Endothelial cell of umbilical vein (primary cell): Measurements from ENCODE around the gene SWAP70. TPM values are rescaled to one million over a fixed set of nuclear protein-coding genes. Genes with fewer than 3 reads are reported as not detected.

Experiments used
- BruUV-seq: library from RNA; stranded (reverse); fragments of 400-500 nt; replicated peaks from 2 replicates; lab custom pipeline; 2021; lab: Mats Ljungman, UMichigan
- CTCF ChIA-PET: fragments of 300-600, 350-600 bp; sonication (Branson Sonifier 250); formaldehyde crosslinking; loops from one replicate; lab custom pipeline; 2021; ENCODE audit warnings: antibody characterized with exemption, inconsistent platforms; lab: Charles Lee
- POLR2A ChIA-PET: fragments of 300-600, 350-600 bp; sonication (Branson Sonifier 250); formaldehyde crosslinking; loops from one replicate; lab custom pipeline; 2021; ENCODE audit warnings: antibody characterized with exemption, inconsistent platforms; lab: Charles Lee
- DNase-seq: peaks from one replicate; pipeline ENCODE4 v3.0.0-alpha.2; 2011; ENCODE audit warnings: low read depth, low spot score
- FAIRE-seq: peaks from 2 replicates; lab custom pipeline; 2011; peaks lifted over from hg19 to GRCh38; lab: Jason Lieb, UNC
- H2AFZ ChIP-seq: 2 replicates; pipeline ENCODE4 v1.6.0; 2012; ENCODE audit warnings: low read depth, low read length, control low read depth, inconsistent platforms
- H3K27ac ChIP-seq: 2 replicates; pipeline ENCODE4 v1.5.1; 2011; ENCODE audit warnings: low read depth, mild to moderate bottlenecking, control low read depth, low read length, moderate library complexity; ENCODE audit not compliant: insufficient read depth
- H3K27me3 ChIP-seq, 2 experiments: 2 replicates each; pipeline versions ENCODE4 v1.6.0 to v1.6.1; 2011; ENCODE audit warnings: low read length in 2 of 2, mixed read lengths in 1 of 2; ENCODE audit not compliant: control insufficient read depth in 2 of 2, insufficient read depth in 2 of 2
- H3K36me3 ChIP-seq, 2 experiments: 2 replicates in 1 of 2; 3 replicates in 1 of 2; pipeline ENCODE4 v1.5.1; 2011; ENCODE audit warnings: low read length in 2 of 2, mild to moderate bottlenecking in 1 of 2, moderate library complexity in 1 of 2; ENCODE audit not compliant: control insufficient read depth in 2 of 2, insufficient read depth in 2 of 2; ENCODE audit errors: extremely low read depth in 1 of 2
- H3K4me1 ChIP-seq: 3 replicates; pipeline ENCODE4 v1.5.1; 2011; ENCODE audit warnings: mild to moderate bottlenecking, low read length; ENCODE audit not compliant: control insufficient read depth, insufficient read depth; ENCODE audit errors: extremely low read depth
- H3K4me2 ChIP-seq: 2 replicates; pipeline ENCODE4 v1.6.1; 2011; ENCODE audit warnings: low read length, control low read depth, mixed read lengths; ENCODE audit not compliant: insufficient read depth
- H3K4me3 ChIP-seq, 3 experiments: fragments of 200-600 bp in 1 of 3; sonication (generic), shearing (Covaris generic) in 1 of 3; replicated peaks in 1 of 3; 2 replicates each; pipeline ENCODE4 v1.5.1; 2011 to 2016; ENCODE audit warnings: control low read depth in 3 of 3, low read length in 3 of 3, mild to moderate bottlenecking in 2 of 3, inconsistent platforms in 1 of 3, low read depth in 1 of 3, moderate library complexity in 1 of 3; ENCODE audit not compliant: insufficient read depth in 1 of 3
- H3K79me2 ChIP-seq: 2 replicates; pipeline ENCODE4 v1.6.0; 2012; ENCODE audit warnings: low read length, inconsistent platforms; ENCODE audit not compliant: control insufficient read depth, insufficient read depth
- H3K9ac ChIP-seq: replicated peaks from 2 replicates; pipeline ENCODE3; 2011; ENCODE audit warnings: low read length, control low read depth; ENCODE audit not compliant: insufficient read depth; ENCODE audit errors: extremely low read depth
- H3K9me1 ChIP-seq: replicated peaks from 3 replicates; pipeline ENCODE4 v1.6.0; 2011; ENCODE audit warnings: mild to moderate bottlenecking, low read length; ENCODE audit not compliant: control insufficient read depth, insufficient read depth; ENCODE audit errors: extremely low read depth
- H3K9me3 ChIP-seq: replicated peaks from 2 replicates; pipeline ENCODE4 v1.5.1; 2012; ENCODE audit warnings: low read length, inconsistent platforms; ENCODE audit not compliant: control insufficient read depth, insufficient read depth
- H4K20me1 ChIP-seq: replicated peaks from 2 replicates; pipeline ENCODE3; 2011; ENCODE audit warnings: mild to moderate bottlenecking, low read length; ENCODE audit not compliant: control insufficient read depth, insufficient read depth; ENCODE audit errors: extremely low read depth
- EZH2 ChIP-seq: IDR thresholded peaks from 2 replicates; pipeline ENCODE4 v1.6.1; 2012; ENCODE audit warnings: borderline replicate concordance, low read depth, mild to moderate bottlenecking, moderate library complexity, low read length, inconsistent platforms; ENCODE audit not compliant: severe bottlenecking
- FOS ChIP-seq: IDR thresholded peaks from 2 replicates; pipeline ENCODE4 v1.6.1; 2011; ENCODE audit warnings: mild to moderate bottlenecking, low read length, moderate library complexity, borderline replicate concordance; ENCODE audit not compliant: insufficient read depth
- GATA2 ChIP-seq: IDR thresholded peaks from 2 replicates; pipeline ENCODE4 v1.7.0; 2011; ENCODE audit warnings: low read depth, mild to moderate bottlenecking, moderate library complexity, mixed read lengths, low read length; ENCODE audit not compliant: insufficient read length, insufficient read depth
- JUN ChIP-seq: IDR thresholded peaks from 2 replicates; pipeline ENCODE4 v1.6.1; 2011; ENCODE audit warnings: borderline replicate concordance, low read depth; ENCODE audit not compliant: insufficient read length, insufficient read depth
- MYC ChIP-seq: IDR thresholded peaks from one replicate; pipeline ENCODE4 v1.6.1; 2011; ENCODE audit warnings: mild to moderate bottlenecking, low read depth, low read length
- POLR2A ChIP-seq: IDR thresholded peaks from 2 replicates; pipeline ENCODE4 v1.6.1; 2012; ENCODE audit warnings: low read depth, mild to moderate bottlenecking, control low read depth, low read length
- POLR2AphosphoS5 ChIP-seq: IDR thresholded peaks from 2 replicates; pipeline ENCODE4 v1.6.1; 2012; ENCODE audit warnings: low read depth, mild to moderate bottlenecking, control low read depth, low read length, moderate library complexity; ENCODE audit not compliant: insufficient read depth
- dilution Hi-C: fragments of 300-500 bp; cut with MboI; formaldehyde crosslinking; loops from one replicate; pipeline ENCODE4 v1.15.0; 2019; ENCODE audit warnings: low sequenced_read_pairs; ENCODE audit not compliant: extremely low pct_ligation_motif_present
- intact Hi-C: fragments of 100-400 bp; cut with micrococcal nuclease; formaldehyde crosslinking; loops from one replicate; pipeline ENCODE4 v1.10.0; 2022
- polyA plus RNA-seq, 4 experiments: library from polyadenylated mRNA; depleted of rRNA in 3 of 4; stranded (reverse) in 3 of 4; unstranded in 1 of 4; fragments of >200 nt; gene quantifications; 2 replicates each; pipeline versions ENCODE4 v1.2.1 to v1.2.3, GENCODE V29; 2011 to 2012; ENCODE audit warnings: missing spikeins in 1 of 4
- total RNA-seq: library from RNA; stranded (reverse); gene quantifications from 2 replicates; pipeline ENCODE4 v1.2.3, GENCODE V29; 2021
- TF ChIP-seq, protein P1 (sequence below), 2 donors: IDR thresholded peaks; 1 replicate in 1 of 2; 2 replicates in 1 of 2; pipeline ENCODE4 v1.5.1; 2011; ENCODE audit warnings: low read length in 2 of 2, mild to moderate bottlenecking in 2 of 2, moderate library complexity in 2 of 2, control low read depth in 1 of 2, inconsistent platforms in 1 of 2, low read depth in 1 of 2; ENCODE audit not compliant: insufficient read depth in 1 of 2; ENCODE audit errors: extremely low read depth in 1 of 2

Gene SWAP70
- total and polyA plus RNA-seq, 2 donors (not counting 3 experiments of a cell fraction or from before 2014, with no cell fraction given) = 52.5 to 165 TPM

DNA sequence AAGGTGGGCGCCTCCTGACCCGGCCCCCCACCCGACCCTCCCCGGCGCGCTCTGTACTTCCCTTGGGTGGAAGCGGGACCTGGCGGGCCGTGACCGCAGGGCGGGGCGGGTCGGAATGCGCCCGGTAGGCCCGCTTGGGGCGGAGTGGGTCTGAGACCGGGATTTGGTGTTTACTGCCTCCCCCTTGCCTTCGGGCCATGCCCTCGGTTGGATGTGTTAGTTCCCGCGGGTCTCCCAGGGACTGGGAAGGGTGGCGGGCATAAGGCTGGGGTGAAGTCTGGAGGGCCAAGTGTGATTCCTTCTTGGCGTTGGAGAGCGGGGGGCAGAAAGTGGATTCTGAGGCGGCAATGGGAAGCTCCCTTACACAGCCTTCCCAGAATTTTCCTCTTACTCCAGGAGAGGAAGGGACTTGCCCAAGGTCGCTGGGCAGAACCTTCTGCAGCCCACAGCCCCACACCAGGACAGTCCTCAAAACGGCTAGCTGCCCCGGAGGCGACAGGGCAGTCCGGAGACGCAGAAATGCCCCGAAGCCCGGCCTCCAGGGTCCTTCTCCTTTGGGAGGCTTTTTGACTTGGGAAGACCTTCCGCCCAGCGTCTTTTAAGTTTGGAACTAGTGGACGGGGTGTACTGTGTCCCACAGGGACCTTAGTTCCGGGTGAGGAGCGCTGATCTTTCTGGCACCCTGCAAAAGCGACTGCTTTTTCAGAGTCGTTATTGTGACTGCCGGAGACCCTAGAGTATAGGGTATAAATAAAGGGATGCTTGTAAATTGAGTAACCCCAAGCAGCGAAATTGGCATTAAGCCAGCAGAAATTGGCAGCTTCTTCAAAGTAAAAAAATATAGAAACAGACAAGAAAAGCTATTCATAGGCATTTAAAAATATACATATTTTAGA is 647 bp downstream of the SWAP70 start:
- ChIA-PET CTCF (interaction anchor here (0.6 to 1.7 kb wide), 6 partner anchors 22 to 84 kb away, joined by 4 to 5 read pairs (median 4); no protein-coding TSS in a partner anchor), POLR2A (interaction anchor here (1.0 kb wide), 1 partner anchor 95 kb away, joined by 3 read pairs; no protein-coding TSS in a partner anchor)
- dilution Hi-C loops = no loop called here
- TSS peak; percentile 33 for BruUV-seq
- Histone ChIP-seq H3K9ac (peak overlapping the region; percentile 88), H3K27me3 (no peaks in the 10 kb centered on the region), H3K9me3 (no peaks in the 10 kb centered on the region), H4K20me1 (no peaks in the 10 kb centered on the region), H2AFZ (peak overlapping the region; percentile 14), H3K36me3 (peaks cover 3% of the 10 kb centered on the region in 2 experiments), H3K79me2 (peaks cover 58% of the 10 kb centered on the region), H3K9me1 (no peaks in the 10 kb centered on the region), H3K4me3 (peak overlapping the region; percentile 57 to 97 (median 63)), H3K4me2 (peak overlapping the region; percentile 84), H3K27ac (peak overlapping the region; percentile 73), H3K4me1 (peaks cover 18% of the 10 kb centered on the region)
- FAIRE-seq = peak; percentile 26
- intact Hi-C loops = loop anchor here (1.0 to 5.0 kb wide), 4 partner anchors 24 to 878 kb away; partner anchors contain the start of gene RNF141
- DNase-seq = peak; percentile 65
- TF ChIP-seq POLR2A (no peak), POLR2AphosphoS5 (peak; percentile 3)

DNA sequence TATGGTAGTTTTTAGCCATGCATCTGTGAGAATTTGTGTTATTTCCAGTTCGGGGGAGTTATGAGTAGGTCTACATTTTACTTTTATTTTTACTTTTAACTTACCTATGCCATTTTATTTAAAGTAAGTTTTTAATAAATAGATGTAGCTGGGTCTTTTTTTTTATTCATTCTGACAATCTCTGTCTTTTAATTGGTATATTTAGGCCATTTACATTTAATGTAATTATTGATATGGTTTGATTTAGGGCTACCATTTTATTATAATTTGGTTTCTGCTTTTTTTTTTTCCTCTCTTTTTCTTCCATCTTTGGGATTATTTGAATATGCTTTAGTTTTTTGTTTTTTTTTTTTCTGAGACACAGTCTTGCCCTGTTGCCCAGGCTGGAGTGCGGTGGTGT is 1.9 kb downstream of the SWAP70 start:
- H3K4me3 ChIP-seq = peak overlapping the region in 2 of 3 experiments; percentile 57 to 97
- DNase-seq (no peak), FAIRE-seq (no peak)
- H3K79me2 ChIP-seq = peaks cover 70% of the 10 kb centered on the region
- ChIA-PET POLR2A (no interaction called here), CTCF (no interaction called here)
- intact Hi-C loops (no loop called here), dilution Hi-C loops (no loop called here)
- no peak overlapping the region for H2AFZ ChIP-seq
- H3K4me2 ChIP-seq = peak overlapping the region; percentile 84
- H3K4me1 ChIP-seq = peaks cover 18% of the 10 kb centered on the region
- no peaks in the 10 kb centered on the region for H4K20me1 ChIP-seq
- H3K27me3 ChIP-seq = no peaks in the 10 kb centered on the region
- no peak overlapping the region for H3K27ac ChIP-seq
- no peak overlapping the region for H3K9ac ChIP-seq
- no peaks in the 10 kb centered on the region for H3K9me1 ChIP-seq
- H3K9me3 ChIP-seq = no peaks in the 10 kb centered on the region
- BruUV-seq = no TSS peak
- peaks cover 3% of the 10 kb centered on the region in 2 experiments for H3K36me3 ChIP-seq
- TF ChIP-seq FOS (no peak), JUN (no peak), POLR2A (no peak), GATA2 (no peak), EZH2 (no peak), POLR2AphosphoS5 (no peak), MYC (no peak)
- TF ChIP-seq, protein P1, sequence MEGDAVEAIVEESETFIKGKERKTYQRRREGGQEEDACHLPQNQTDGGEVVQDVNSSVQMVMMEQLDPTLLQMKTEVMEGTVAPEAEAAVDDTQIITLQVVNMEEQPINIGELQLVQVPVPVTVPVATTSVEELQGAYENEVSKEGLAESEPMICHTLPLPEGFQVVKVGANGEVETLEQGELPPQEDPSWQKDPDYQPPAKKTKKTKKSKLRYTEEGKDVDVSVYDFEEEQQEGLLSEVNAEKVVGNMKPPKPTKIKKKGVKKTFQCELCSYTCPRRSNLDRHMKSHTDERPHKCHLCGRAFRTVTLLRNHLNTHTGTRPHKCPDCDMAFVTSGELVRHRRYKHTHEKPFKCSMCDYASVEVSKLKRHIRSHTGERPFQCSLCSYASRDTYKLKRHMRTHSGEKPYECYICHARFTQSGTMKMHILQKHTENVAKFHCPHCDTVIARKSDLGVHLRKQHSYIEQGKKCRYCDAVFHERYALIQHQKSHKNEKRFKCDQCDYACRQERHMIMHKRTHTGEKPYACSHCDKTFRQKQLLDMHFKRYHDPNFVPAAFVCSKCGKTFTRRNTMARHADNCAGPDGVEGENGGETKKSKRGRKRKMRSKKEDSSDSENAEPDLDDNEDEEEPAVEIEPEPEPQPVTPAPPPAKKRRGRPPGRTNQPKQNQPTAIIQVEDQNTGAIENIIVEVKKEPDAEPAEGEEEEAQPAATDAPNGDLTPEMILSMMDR (IDR thresholded peaks at IDR 0.05; ENCODE audit: extremely low read depth in 1 of 2, insufficient read depth in 1 of 2, low read depth in 1 of 2, low read length in 2 of 2) = no peak
